Measurements from ENCODE around the gene EIF1AY.

GRCh38 chrY:20571306-20571705 lies 4.3 kb upstream of the EIF1AY start:
- no peak for TF ChIP-seq CTCF (IDR thresholded peaks at IDR 0.05)
- TF ChIP-seq EZH2 (IDR thresholded peaks at IDR 0.05; ENCODE audit: borderline replicate concordance, insufficient read depth, low read depth, low read length, poor library complexity, severe bottlenecking) = no peak
